Epithelial cell of esophagus (primary cell): ENCODE measurements around the gene TMEM125.

Experiments
- DNase-seq: peaks from one replicate; pipeline ENCODE4 v3.0.0; 2010; ENCODE audit warnings: low read depth
- H3K4me3 ChIP-seq: 2 replicates; pipeline ENCODE4 v1.5.1; 2011; ENCODE audit warnings: mild to moderate bottlenecking, low read length, control low read depth
- TF ChIP-seq, protein P1 (sequence below): IDR thresholded peaks from 2 replicates; pipeline ENCODE4 v1.5.1; 2011; ENCODE audit warnings: low read depth, mild to moderate bottlenecking, low read length, control low read depth, inconsistent platforms; ENCODE audit not compliant: insufficient read depth; ENCODE audit errors: missing control alignments

The TMEM125 gene

DNA sequence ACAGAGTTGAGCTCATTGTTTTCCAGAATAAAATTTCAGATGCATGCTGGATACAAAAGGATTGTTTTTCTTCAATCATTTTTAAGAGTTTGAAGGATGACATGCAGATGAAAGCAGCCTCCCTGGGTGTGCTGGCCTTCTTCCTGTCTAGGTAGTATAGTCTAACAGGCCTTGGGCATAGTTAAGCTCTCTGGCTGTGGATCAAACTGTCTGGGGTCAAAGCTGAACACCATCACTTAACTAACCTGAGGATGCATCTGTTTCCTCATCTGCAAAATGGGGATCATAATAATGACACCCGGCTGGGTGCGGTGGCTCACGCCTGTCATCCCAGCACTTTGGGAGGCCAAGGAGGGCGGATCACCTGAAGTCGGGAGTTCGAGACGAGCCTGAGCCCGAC is 25.0 kb downstream of the TMEM125 start:
- no peak for DNase-seq
- TF ChIP-seq, protein P1, sequence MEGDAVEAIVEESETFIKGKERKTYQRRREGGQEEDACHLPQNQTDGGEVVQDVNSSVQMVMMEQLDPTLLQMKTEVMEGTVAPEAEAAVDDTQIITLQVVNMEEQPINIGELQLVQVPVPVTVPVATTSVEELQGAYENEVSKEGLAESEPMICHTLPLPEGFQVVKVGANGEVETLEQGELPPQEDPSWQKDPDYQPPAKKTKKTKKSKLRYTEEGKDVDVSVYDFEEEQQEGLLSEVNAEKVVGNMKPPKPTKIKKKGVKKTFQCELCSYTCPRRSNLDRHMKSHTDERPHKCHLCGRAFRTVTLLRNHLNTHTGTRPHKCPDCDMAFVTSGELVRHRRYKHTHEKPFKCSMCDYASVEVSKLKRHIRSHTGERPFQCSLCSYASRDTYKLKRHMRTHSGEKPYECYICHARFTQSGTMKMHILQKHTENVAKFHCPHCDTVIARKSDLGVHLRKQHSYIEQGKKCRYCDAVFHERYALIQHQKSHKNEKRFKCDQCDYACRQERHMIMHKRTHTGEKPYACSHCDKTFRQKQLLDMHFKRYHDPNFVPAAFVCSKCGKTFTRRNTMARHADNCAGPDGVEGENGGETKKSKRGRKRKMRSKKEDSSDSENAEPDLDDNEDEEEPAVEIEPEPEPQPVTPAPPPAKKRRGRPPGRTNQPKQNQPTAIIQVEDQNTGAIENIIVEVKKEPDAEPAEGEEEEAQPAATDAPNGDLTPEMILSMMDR: no peak
- H3K4me3 ChIP-seq: no peak overlapping the region

DNA sequence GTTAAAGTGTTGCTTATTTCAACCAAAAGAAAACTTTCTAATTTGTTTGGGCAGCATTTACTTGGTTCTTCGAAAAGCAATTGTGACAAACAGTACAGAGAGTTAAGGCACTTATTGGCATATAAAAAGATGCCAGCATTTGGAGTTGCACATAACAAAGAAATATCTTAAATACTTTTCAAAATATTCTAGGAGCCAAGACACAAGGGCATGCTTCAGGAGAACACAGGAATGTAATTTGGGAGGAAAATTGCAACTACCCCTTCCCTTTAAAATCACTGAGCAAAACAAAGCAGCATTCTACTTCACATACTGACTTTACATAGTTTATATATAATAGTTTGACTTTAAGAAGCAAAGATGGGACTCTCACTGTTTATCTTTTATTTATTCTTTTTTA is 26.4 kb downstream of the TMEM125 start:
- TF ChIP-seq, protein P1: no peak
- no peak overlapping the region for H3K4me3 ChIP-seq
- no peak for DNase-seq

DNA sequence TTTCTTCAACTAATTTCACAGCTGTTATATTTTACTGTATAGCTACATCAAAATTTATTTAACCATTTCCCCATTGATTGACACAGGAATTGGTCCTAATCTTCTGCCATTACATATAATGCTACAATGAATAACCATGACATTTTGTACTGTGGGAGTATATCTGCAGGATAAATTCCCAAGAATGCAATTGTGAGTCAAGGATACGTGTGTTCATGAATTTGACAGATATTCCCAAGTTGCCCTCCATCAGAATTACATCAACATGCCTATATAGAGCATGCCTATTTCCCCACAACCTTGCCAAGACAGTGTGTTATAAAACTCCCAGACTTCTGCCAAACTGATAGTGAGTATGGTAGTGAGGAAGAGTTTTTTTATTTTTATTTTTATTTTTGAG is 28.3 kb downstream of the TMEM125 start:
- DNase-seq: no peak
- no peak overlapping the region for H3K4me3 ChIP-seq
- TF ChIP-seq, protein P1: no peak

DNA sequence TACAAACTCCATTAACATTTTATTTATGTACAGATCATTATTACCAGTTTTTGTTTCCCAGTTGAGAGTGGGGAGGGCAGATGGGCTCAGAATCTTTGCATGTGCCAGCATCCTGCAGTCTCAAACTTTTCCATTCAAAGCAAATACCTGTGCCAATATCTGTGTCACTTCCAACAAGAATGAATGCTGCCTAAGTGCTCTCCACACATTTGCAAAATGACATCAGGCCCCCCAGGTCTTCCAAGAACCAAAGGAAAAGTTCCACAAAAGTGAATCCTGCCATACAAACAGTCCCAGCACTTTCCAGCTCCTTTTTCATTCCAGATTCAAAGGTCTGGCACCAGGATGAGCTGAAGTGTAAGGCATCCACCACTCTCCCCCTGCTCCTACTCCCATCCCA is 29.3 kb downstream of the TMEM125 start:
- DNase-seq: no peak
- TF ChIP-seq, protein P1: no peak
- H3K4me3 ChIP-seq: no peak overlapping the region

DNA sequence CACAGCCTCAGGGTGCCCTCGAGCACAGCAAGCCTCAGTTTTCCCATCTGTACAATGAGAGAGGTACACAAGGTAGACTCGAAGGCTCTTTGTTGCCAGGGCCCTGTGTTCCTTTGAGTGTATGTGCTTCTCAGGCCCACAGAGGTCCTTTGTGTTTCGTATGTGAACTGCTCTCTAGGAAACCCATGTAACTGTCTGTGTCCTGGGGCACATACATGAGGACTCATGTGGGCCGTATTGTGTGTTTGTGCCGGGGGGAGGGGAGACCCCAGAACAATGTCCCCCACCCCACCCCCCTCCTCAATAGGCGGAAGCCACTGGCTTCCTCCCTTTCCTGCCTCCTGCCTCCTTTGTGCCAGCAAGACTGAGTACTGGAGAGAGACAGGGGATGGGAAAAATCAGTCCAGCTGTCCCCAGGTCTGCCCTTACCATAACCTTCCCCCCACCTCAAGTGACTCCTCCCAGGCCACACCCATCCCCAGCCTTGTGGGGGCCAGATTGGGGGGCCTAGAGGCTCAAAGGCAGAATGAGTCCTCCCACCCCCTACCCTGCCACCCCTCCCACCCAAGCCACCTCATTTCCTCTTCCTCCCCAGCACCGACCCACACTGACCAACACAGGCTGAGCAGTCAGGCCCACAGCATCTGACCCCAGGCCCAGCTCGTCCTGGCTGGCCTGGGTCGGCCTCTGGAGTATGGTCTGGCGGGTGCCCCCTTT is 30.8 kb downstream of the TMEM125 start, which contains the start of gene TIE1:
TSS of gene TIE1 (plus strand) at position 605 of the 717 bp plus-strand sequence. CDS start at position 695, 90 bp downstream.
- TF ChIP-seq, protein P1: no peak
- no peak within 1 kb of the TSS for H3K4me3 ChIP-seq
- DNase-seq: no peak

DNA sequence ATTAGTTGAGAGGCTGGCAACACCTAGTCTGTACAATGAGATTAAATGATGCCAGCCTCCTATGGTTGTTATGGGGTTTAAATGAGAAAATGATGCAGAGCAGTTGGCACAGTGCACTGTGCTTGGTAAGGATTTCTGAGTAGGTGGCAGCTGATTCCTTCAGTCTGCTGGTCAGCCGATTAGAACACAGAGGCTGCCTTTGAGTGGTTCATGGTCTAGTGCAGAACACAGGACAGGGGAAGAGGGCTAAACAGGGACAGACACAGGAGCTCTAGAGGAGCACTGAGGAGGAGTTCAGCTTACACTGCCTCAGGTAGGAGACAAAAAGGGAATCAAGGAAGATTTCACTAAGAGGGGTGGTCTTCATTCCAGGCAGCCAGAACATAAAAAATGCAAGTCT is 32.4 kb downstream of the TMEM125 start:
- DNase-seq: no peak
- TF ChIP-seq, protein P1: no peak
- no peak overlapping the region for H3K4me3 ChIP-seq
